DOHH2 (cell line): ENCODE results near the gene FLVCR1.

Experiments
- H3F3A ChIP-seq: fragments of 200-600 bp; sonication (generic), shearing (Covaris generic); 2 replicates; pipeline ENCODE4 v1.6.0; 2016; ENCODE audit warnings: antibody characterized with exemption, mild to moderate bottlenecking; ENCODE audit not compliant: control insufficient read depth, insufficient read depth
- H3K27ac ChIP-seq: fragments of 200-600 bp; sonication (generic); 2 replicates; pipeline ENCODE4 v1.5.1; 2014; ENCODE audit warnings: low read depth, mild to moderate bottlenecking, low read length, moderate library complexity
- H3K27me3 ChIP-seq: fragments of 200-600 bp; sonication (generic); 2 replicates; pipeline ENCODE4 v1.6.1; 2014; ENCODE audit warnings: mild to moderate bottlenecking, low read length, mixed read lengths; ENCODE audit not compliant: control insufficient read depth
- H3K36me3 ChIP-seq: fragments of 200-600 bp; sonication (generic); 2 replicates; pipeline ENCODE4 v1.6.1; 2014; ENCODE audit warnings: mild to moderate bottlenecking, low read length, moderate library complexity, mixed read lengths; ENCODE audit not compliant: control insufficient read depth
- H3K4me1 ChIP-seq: fragments of 200-600 bp; sonication (generic); 2 replicates; pipeline ENCODE4 v1.6.1; 2014; ENCODE audit warnings: mild to moderate bottlenecking, low read length, mixed read lengths; ENCODE audit not compliant: control insufficient read depth
- H3K4me2 ChIP-seq: fragments of 200-600 bp; sonication (generic); 2 replicates; pipeline ENCODE4 v1.6.0; 2014; ENCODE audit warnings: mild to moderate bottlenecking, low read length, moderate library complexity
- H3K4me3 ChIP-seq: fragments of 200-600 bp; sonication (generic); 2 replicates; pipeline ENCODE4 v1.5.1; 2014; ENCODE audit warnings: mild to moderate bottlenecking, low read length, mixed read lengths
- H3K79me2 ChIP-seq: fragments of 200-600 bp; sonication (generic); 2 replicates; pipeline ENCODE4 v1.6.1; 2014; ENCODE audit warnings: mild to moderate bottlenecking, low read length, mixed read lengths; ENCODE audit not compliant: control insufficient read depth
- H3K9me2 ChIP-seq: fragments of 200-600 bp; sonication (generic); replicated peaks from 2 replicates; pipeline ENCODE4 v1.6.1; 2014; ENCODE audit warnings: mild to moderate bottlenecking, low read length, mixed read lengths; ENCODE audit not compliant: control insufficient read depth
- H3K9me3 ChIP-seq: fragments of 200-600 bp; sonication (generic); 2 replicates; pipeline ENCODE4 v1.6.1; 2014; ENCODE audit warnings: antibody characterized with exemption, low read length, mixed read lengths; ENCODE audit not compliant: control insufficient read depth, insufficient read depth
- H4K20me1 ChIP-seq: fragments of 200-600 bp; sonication (generic); 2 replicates; pipeline ENCODE4 v1.6.0; 2014; ENCODE audit warnings: low read depth, mild to moderate bottlenecking, antibody characterized with exemption, low read length, moderate library complexity; ENCODE audit not compliant: control insufficient read depth, insufficient read depth
- CTCF ChIP-seq: fragments of 200-600 bp; sonication (generic); IDR thresholded peaks from one replicate; pipeline ENCODE4 v1.5.1; 2014; ENCODE audit warnings: antibody characterized with exemption, mild to moderate bottlenecking, low read depth, low read length; ENCODE audit not compliant: poor library complexity, severe bottlenecking
- EZH2phosphoT487 ChIP-seq: fragments of 200-600 bp; sonication (generic); IDR thresholded peaks from 2 replicates; pipeline ENCODE4 v1.6.1; 2017; ENCODE audit warnings: borderline replicate concordance, mild to moderate bottlenecking, antibody characterized with exemption, low read length, moderate library complexity, mixed read lengths

The FLVCR1 gene

GRCh38 chr1:212857992-212858460 is at the start of gene FLVCR1:
FLVCR1 (plus strand) TSS chr1:212858275; CDS start chr1:212858453, 178 bp downstream.
- no peaks in the 10 kb centered on the region for H3K9me2 ChIP-seq

GRCh38 chr1:212814537-212815334 is 43.3 kb upstream of the FLVCR1 start:
- H3K4me1 ChIP-seq, result peaks cover 7% of the 10 kb centered on the region
- H3K36me3 ChIP-seq, result no peaks in the 10 kb centered on the region; the same call in none of the 2 replicates
- H3K9me3 ChIP-seq, result no peaks in the 10 kb centered on the region
- H3K9me2 ChIP-seq, result no peaks in the 10 kb centered on the region
- H3K4me3 ChIP-seq, result no peak overlapping the region
- H3K27ac ChIP-seq, result no peak overlapping the region
- no peaks in the 10 kb centered on the region for H4K20me1 ChIP-seq
- no peaks in the 10 kb centered on the region for H3K27me3 ChIP-seq
- H3K79me2 ChIP-seq, result no peaks in the 10 kb centered on the region
- no peak overlapping the region for H3K4me2 ChIP-seq
- H3F3A ChIP-seq, result peaks cover 8% of the 10 kb centered on the region
- TF ChIP-seq CTCF (peak; percentile 55), EZH2phosphoT487 (no peak)

More at GRCh38 chr1:212857992-212858460, at the start of gene FLVCR1:
- H3K27me3 ChIP-seq, result no peaks in the 10 kb centered on the region
- H3K4me3 ChIP-seq, result peak within 1 kb of the TSS; percentile 92
- peak within 1 kb of the TSS; percentile 65 for H3K27ac ChIP-seq
- H3K4me2 ChIP-seq, result peak within 1 kb of the TSS; percentile 91
- H3K4me1 ChIP-seq, result peaks cover 37% of the 10 kb centered on the region
- peaks cover 36% of the 10 kb centered on the region for H3K36me3 ChIP-seq
- H3K9me3 ChIP-seq, result no peaks in the 10 kb centered on the region
- H3F3A ChIP-seq, result no peaks in the 10 kb centered on the region
- peaks cover 73% of the 10 kb centered on the region for H3K79me2 ChIP-seq
- TF ChIP-seq CTCF, result no peak
- TF ChIP-seq EZH2phosphoT487, result no peak
- H4K20me1 ChIP-seq, result peaks cover 8% of the 10 kb centered on the region; the same call in 1 of the 2 replicates

GRCh38 chr1:212816567-212817278 is 41.4 kb upstream of the FLVCR1 start:
- Histone ChIP-seq H3K27ac (no peak overlapping the region), H3K4me2 (no peak overlapping the region), H3K4me3 (no peak overlapping the region)

More at GRCh38 chr1:212816567-212817278, 41.4 kb upstream of the FLVCR1 start:
- H3F3A ChIP-seq, result peaks cover 8% of the 10 kb centered on the region
- no peaks in the 10 kb centered on the region for H3K27me3 ChIP-seq
- peaks cover 20% of the 10 kb centered on the region for H3K4me1 ChIP-seq
- no peaks in the 10 kb centered on the region for H4K20me1 ChIP-seq
- TF ChIP-seq CTCF, result no peak
- TF ChIP-seq EZH2phosphoT487, result no peak
- no peaks in the 10 kb centered on the region for H3K9me3 ChIP-seq
- H3K79me2 ChIP-seq, result no peaks in the 10 kb centered on the region
- H3K36me3 ChIP-seq, result no peaks in the 10 kb centered on the region; the same call in none of the 2 replicates
- no peaks in the 10 kb centered on the region for H3K9me2 ChIP-seq
